Measurements from ENCODE around the gene ATAD1. TPM values are rescaled to one million over a fixed set of nuclear protein-coding genes. Genes with fewer than 3 reads are reported as not detected.
"Not testable (repeated sequence)": the region's sequence is repeated elsewhere in the genome, so short reads cannot be mapped to it uniquely, and the experiment has no call there.

ATAD1 gene
- total and polyA plus RNA-seq, 2 donors (not counting 1 experiment from before 2014, with no cell fraction given) = 34.7 to 49.0 TPM

GRCh38 chr10:87740254-87740655, 77.8 kb downstream of the ATAD1 start:
- H3K4me3 ChIP-seq (replicated peaks in 1 of 4; ENCODE audit: control extremely low read depth in 1 of 4, insufficient read depth in 1 of 4, low read depth in 3 of 4, low read length in 4 of 4) = no peak overlapping the region
- DNase-seq (ENCODE audit: low read depth in 2 of 2) = peak; percentile 40 to 94
- no peaks in the 10 kb centered on the region for H3K9me3 ChIP-seq (ENCODE audit: control insufficient read depth, insufficient read depth, low read depth, low read length)
- no peak overlapping the region for H3K4me2 ChIP-seq (ENCODE audit: extremely low read depth, insufficient read depth, low read length)
- no peaks in the 10 kb centered on the region for H3K4me1 ChIP-seq (ENCODE audit: control insufficient read depth, extremely low read depth, insufficient read depth, low read length)
- no peaks in the 10 kb centered on the region for H4K20me1 ChIP-seq (ENCODE audit: control insufficient read depth, extremely low read depth, insufficient read depth, low read length)
- H3K79me2 ChIP-seq (ENCODE audit: control insufficient read depth, insufficient read depth, low read length) = no peaks in the 10 kb centered on the region
- TF ChIP-seq EZH2 (IDR thresholded peaks at IDR 0.05; ENCODE audit: low read length, missing control alignments) (no peak), CTCF (conservative IDR thresholded peaks at IDR 0.05 in 1 of 2, IDR thresholded peaks at IDR 0.05 in 1 of 2; ENCODE audit: low read depth in 1 of 2, low read length in 2 of 2) (no peak)
- H3K27me3 ChIP-seq (ENCODE audit: control insufficient read depth, insufficient read depth, low read length) = no peaks in the 10 kb centered on the region
- H2AFZ ChIP-seq (ENCODE audit: low read length) = no peak overlapping the region
- no peak overlapping the region for H3K9ac ChIP-seq (ENCODE audit: insufficient read depth, low read length)
- H3K27ac ChIP-seq (ENCODE audit: insufficient read depth, low read length) = no peak overlapping the region
- peaks cover 16% of the 10 kb centered on the region for H3K36me3 ChIP-seq (ENCODE audit: control insufficient read depth, insufficient read depth, low read length)

- H3K9me3 ChIP-seq (ENCODE audit: control insufficient read depth, insufficient read depth, low read depth, low read length) = no peaks in the 10 kb centered on the region
- H4K20me1 ChIP-seq (ENCODE audit: control insufficient read depth, extremely low read depth, insufficient read depth, low read length) = no peaks in the 10 kb centered on the region
- H3K9ac ChIP-seq (ENCODE audit: insufficient read depth, low read length) = no peak overlapping the region
- no peak for DNase-seq (ENCODE audit: low read depth in 2 of 2)
- H3K36me3 ChIP-seq (ENCODE audit: control insufficient read depth, insufficient read depth, low read length) = peaks cover 10% of the 10 kb centered on the region
- no peaks in the 10 kb centered on the region for H3K27me3 ChIP-seq (ENCODE audit: control insufficient read depth, insufficient read depth, low read length)
- H3K79me2 ChIP-seq (ENCODE audit: control insufficient read depth, insufficient read depth, low read length) = no peaks in the 10 kb centered on the region
- no peak overlapping the region for H3K4me3 ChIP-seq (replicated peaks in 1 of 4; ENCODE audit: control extremely low read depth in 1 of 4, insufficient read depth in 1 of 4, low read depth in 3 of 4, low read length in 4 of 4)
- no peak overlapping the region for H3K4me2 ChIP-seq (ENCODE audit: extremely low read depth, insufficient read depth, low read length)
- no peak overlapping the region for H3K27ac ChIP-seq (ENCODE audit: insufficient read depth, low read length)
- TF ChIP-seq CTCF (conservative IDR thresholded peaks at IDR 0.05 in 1 of 2, IDR thresholded peaks at IDR 0.05 in 1 of 2; ENCODE audit: low read depth in 1 of 2, low read length in 2 of 2) (no peak), EZH2 (IDR thresholded peaks at IDR 0.05; ENCODE audit: low read length, missing control alignments) (no peak)
- peaks cover 4% of the 10 kb centered on the region for H3K4me1 ChIP-seq (ENCODE audit: control insufficient read depth, extremely low read depth, insufficient read depth, low read length)
- no peak overlapping the region for H2AFZ ChIP-seq (ENCODE audit: low read length)
These were observed 78.3 kb downstream of the ATAD1 start for GRCh38 chr10:87739703-87740102.

- DNase-seq (ENCODE audit: low read depth in 2 of 2); H3K27me3 ChIP-seq (ENCODE audit: control insufficient read depth, insufficient read depth, low read length); H3K9ac ChIP-seq (ENCODE audit: insufficient read depth, low read length); H4K20me1 ChIP-seq (ENCODE audit: control insufficient read depth, extremely low read depth, insufficient read depth, low read length); H2AFZ ChIP-seq (ENCODE audit: low read length); H3K4me1 ChIP-seq (ENCODE audit: control insufficient read depth, extremely low read depth, insufficient read depth, low read length); H3K79me2 ChIP-seq (ENCODE audit: control insufficient read depth, insufficient read depth, low read length); H3K4me3 ChIP-seq (replicated peaks in 1 of 4; ENCODE audit: control extremely low read depth in 1 of 4, insufficient read depth in 1 of 4, low read depth in 3 of 4, low read length in 4 of 4); H3K27ac ChIP-seq (ENCODE audit: insufficient read depth, low read length); H3K9me3 ChIP-seq (ENCODE audit: control insufficient read depth, insufficient read depth, low read depth, low read length); H3K36me3 ChIP-seq (ENCODE audit: control insufficient read depth, insufficient read depth, low read length); H3K4me2 ChIP-seq (ENCODE audit: extremely low read depth, insufficient read depth, low read length): not testable (repeated sequence)
These were observed 79.8 kb downstream of the ATAD1 start for GRCh38 chr10:87738253-87738652.

Data from fibroblast of lung (primary cell).